AG09319 (cell line): ENCODE measurements around the gene REC8.

Source experiments
- DNase-seq: peaks from one replicate; pipeline ENCODE4 v3.0.0-alpha.2; 2010; ENCODE audit warnings: low read depth; ENCODE audit errors: extremely low read depth
- CTCF ChIP-seq: IDR thresholded peaks from 2 replicates; pipeline ENCODE4 v1.5.1; 2011; ENCODE audit warnings: low read depth, mild to moderate bottlenecking, inconsistent platforms, low read length, moderate library complexity

Gene REC8

GRCh38 chr14:24146978-24147760 is 24.7 kb upstream of the REC8 start, which contains the start of gene RNF31:
Gene RNF31 (plus strand): TSS chr14:24147498. CDS start chr14:24147699, 201 bp downstream.
- DNase-seq: peak; percentile 96

GRCh38 chr14:24147761-24148428 is 24.0 kb upstream of the REC8 start:
- DNase-seq: no peak
- no peak for TF ChIP-seq CTCF

More at GRCh38 chr14:24146978-24147760, 24.7 kb upstream of the REC8 start, which contains the start of gene RNF31:
- no peak for TF ChIP-seq CTCF

- TF ChIP-seq CTCF: no peak
- no peak for DNase-seq
These were observed 22.4 kb upstream of the REC8 start for GRCh38 chr14:24149302-24149969.

GRCh38 chr14:24150061-24150460 is 21.8 kb upstream of the REC8 start:
- TF ChIP-seq CTCF: no peak
- DNase-seq: no peak

- TF ChIP-seq CTCF: no peak
- DNase-seq: no peak
These were observed 21.3 kb upstream of the REC8 start for GRCh38 chr14:24150567-24150966.

GRCh38 chr14:24150993-24151392 is 20.9 kb upstream of the REC8 start:
- no peak for DNase-seq
- no peak for TF ChIP-seq CTCF
